ENCODE results near the gene FARS2.

DNA sequence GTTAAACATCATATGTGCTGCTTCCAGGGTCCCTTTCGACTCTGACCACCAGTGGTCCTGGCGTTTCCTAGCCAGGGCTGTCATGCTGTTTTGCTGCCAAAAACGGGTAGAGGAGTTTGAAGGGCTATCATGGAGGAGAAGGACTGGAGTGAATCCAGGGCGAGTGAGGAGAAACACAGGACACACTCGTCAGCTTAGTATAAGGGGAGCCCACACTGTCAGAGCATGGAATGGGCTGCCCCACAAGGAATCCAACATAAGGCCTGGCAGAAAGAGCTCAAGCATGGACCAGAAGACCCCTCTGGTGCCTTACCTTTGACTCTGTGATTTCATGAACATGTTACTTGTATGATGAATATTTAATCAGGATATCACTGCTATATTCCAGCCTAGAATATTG lies 498.3 kb downstream of the FARS2 start:
- no peak for TF ChIP-seq FOS (IDR thresholded peaks at IDR 0.05; ENCODE audit: extremely low read depth, insufficient read length)
- TF ChIP-seq NR1H2 (CRISPR knock-in tag; IDR thresholded peaks at IDR 0.05), result no peak
- TF ChIP-seq ZNF384 (IDR thresholded peaks at IDR 0.05; ENCODE audit: low read depth, low read length), result no peak
- no peak for TF ChIP-seq NCOA6 (IDR thresholded peaks at IDR 0.05)
- TF ChIP-seq, protein P1, sequence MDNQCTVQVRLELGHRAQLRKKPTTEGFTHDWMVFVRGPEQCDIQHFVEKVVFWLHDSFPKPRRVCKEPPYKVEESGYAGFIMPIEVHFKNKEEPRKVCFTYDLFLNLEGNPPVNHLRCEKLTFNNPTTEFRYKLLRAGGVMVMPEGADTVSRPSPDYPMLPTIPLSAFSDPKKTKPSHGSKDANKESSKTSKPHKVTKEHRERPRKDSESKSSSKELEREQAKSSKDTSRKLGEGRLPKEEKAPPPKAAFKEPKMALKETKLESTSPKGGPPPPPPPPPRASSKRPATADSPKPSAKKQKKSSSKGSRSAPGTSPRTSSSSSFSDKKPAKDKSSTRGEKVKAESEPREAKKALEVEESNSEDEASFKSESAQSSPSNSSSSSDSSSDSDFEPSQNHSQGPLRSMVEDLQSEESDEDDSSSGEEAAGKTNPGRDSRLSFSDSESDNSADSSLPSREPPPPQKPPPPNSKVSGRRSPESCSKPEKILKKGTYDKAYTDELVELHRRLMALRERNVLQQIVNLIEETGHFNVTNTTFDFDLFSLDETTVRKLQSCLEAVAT (IDR thresholded peaks at IDR 0.05), result no peak
- no peak for TF ChIP-seq SMC3 (conservative IDR thresholded peaks at IDR 0.05; ENCODE audit: insufficient read depth, low read depth, low read length)
- TF ChIP-seq ARNT (IDR thresholded peaks at IDR 0.05), result no peak
- no peak for TF ChIP-seq ZNF23 (CRISPR knock-in tag; IDR thresholded peaks at IDR 0.05)
- TF ChIP-seq, protein P2, sequence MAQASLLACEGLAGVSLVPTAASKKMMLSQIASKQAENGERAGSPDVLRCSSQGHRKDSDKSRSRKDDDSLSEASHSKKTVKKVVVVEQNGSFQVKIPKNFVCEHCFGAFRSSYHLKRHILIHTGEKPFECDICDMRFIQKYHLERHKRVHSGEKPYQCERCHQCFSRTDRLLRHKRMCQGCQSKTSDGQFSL (CRISPR knock-in tag; IDR thresholded peaks at IDR 0.05), result no peak
- TF ChIP-seq, protein P2 (tag; IDR thresholded peaks at IDR 0.05), result no peak
- TF ChIP-seq, protein P3, sequence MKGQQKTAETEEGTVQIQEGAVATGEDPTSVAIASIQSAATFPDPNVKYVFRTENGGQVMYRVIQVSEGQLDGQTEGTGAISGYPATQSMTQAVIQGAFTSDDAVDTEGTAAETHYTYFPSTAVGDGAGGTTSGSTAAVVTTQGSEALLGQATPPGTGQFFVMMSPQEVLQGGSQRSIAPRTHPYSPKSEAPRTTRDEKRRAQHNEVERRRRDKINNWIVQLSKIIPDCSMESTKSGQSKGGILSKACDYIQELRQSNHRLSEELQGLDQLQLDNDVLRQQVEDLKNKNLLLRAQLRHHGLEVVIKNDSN (CRISPR knock-in tag; IDR thresholded peaks at IDR 0.05), result no peak
